Gastroesophageal sphincter (tissue), 3 donors: ENCODE data around the gene EVPL.

Source experiments
- EP300 ChIP-seq: sonication (generic); formaldehyde crosslinking; IDR thresholded peaks from one replicate; pipeline ENCODE4 v1.6.1; 2017; ENCODE audit warnings: antibody characterized with exemption, mild to moderate bottlenecking
- POLR2A ChIP-seq, 2 donors: fragments of 450-650 bp; IDR thresholded peaks; one replicate each; pipeline ENCODE4 v1.6.1; 2017; ENCODE audit warnings: antibody characterized with exemption in 2 of 2, mild to moderate bottlenecking in 2 of 2, moderate library complexity in 1 of 2
- TF ChIP-seq, protein P1 (sequence below), 4 experiments: fragments of 200-600 bp in 2 of 4; fragments of 450-650 bp in 2 of 4; sonication (generic) in 1 of 4; IDR thresholded peaks; one replicate each; pipeline ENCODE4 v1.5.1; 2017 to 2019; ENCODE audit warnings: antibody characterized with exemption in 4 of 4, mild to moderate bottlenecking in 2 of 4, moderate library complexity in 2 of 4

DNA sequence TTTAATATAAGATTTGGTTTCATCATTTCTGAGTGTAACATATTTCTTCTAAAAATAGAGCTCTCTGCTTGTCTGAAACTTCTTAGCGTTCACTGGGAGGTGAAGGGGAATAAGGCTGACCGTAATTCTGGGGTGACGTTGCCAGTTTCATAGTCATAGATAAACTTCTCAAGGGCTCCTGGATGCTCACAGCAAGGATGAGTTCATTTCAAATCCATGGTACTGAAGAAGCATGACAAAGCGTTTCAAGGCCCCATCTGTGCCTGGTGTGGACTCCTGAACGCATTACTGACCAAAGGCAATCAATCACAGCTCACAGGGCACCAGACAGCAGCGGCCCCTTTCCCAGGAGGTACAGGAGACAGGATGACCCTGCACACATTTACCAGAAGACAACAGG is 12.0 kb upstream of the EVPL start:
- no peak for TF ChIP-seq POLR2A (IDR thresholded peaks at IDR 0.05)
- no peak for TF ChIP-seq EP300
- TF ChIP-seq, protein P1, sequence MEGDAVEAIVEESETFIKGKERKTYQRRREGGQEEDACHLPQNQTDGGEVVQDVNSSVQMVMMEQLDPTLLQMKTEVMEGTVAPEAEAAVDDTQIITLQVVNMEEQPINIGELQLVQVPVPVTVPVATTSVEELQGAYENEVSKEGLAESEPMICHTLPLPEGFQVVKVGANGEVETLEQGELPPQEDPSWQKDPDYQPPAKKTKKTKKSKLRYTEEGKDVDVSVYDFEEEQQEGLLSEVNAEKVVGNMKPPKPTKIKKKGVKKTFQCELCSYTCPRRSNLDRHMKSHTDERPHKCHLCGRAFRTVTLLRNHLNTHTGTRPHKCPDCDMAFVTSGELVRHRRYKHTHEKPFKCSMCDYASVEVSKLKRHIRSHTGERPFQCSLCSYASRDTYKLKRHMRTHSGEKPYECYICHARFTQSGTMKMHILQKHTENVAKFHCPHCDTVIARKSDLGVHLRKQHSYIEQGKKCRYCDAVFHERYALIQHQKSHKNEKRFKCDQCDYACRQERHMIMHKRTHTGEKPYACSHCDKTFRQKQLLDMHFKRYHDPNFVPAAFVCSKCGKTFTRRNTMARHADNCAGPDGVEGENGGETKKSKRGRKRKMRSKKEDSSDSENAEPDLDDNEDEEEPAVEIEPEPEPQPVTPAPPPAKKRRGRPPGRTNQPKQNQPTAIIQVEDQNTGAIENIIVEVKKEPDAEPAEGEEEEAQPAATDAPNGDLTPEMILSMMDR (IDR thresholded peaks at IDR 0.05) = no peak
